Activated CD4-positive, alpha-beta memory T cell treated with anti-CD3 and anti-CD28 coated beads for 36 hours (primary cell): ENCODE results near the gene GGACT. TPM values are rescaled to one million over a fixed set of nuclear protein-coding genes. Genes with fewer than 3 reads are reported as not detected.

Experiments used
- CTCF ChIA-PET: fragments of 350-600 bp; sonication (Branson Sonifier 250); formaldehyde crosslinking; loops from one replicate; lab custom pipeline; 2021; ENCODE audit warnings: antibody characterized with exemption, inconsistent platforms; lab: Charles Lee
- POLR2A ChIA-PET: fragments of 350-600 bp; sonication (Branson Sonifier 250); formaldehyde crosslinking; loops from one replicate; lab custom pipeline; 2021; ENCODE audit warnings: antibody characterized with exemption; lab: Charles Lee
- DNase-seq: peaks from one replicate; pipeline ENCODE4 v3.0.0-alpha.2; 2020
- H3K27ac Mint-ChIP-seq: one replicate; pipeline ENCODE4 v1.8.0; 2021; ENCODE audit warnings: mixed read lengths
- H3K27me3 Mint-ChIP-seq: one replicate; pipeline ENCODE4 v1.8.0; 2021; ENCODE audit warnings: mixed read lengths
- H3K36me3 Mint-ChIP-seq: one replicate; pipeline ENCODE4 v1.8.0; 2021; ENCODE audit warnings: mixed read lengths
- H3K4me1 Mint-ChIP-seq: one replicate; pipeline ENCODE4 v1.8.0; 2021; ENCODE audit warnings: low read depth, mixed read lengths
- H3K4me3 Mint-ChIP-seq: one replicate; pipeline ENCODE4 v1.8.0; 2021; ENCODE audit warnings: mild to moderate bottlenecking, mixed read lengths
- H3K9me3 Mint-ChIP-seq: one replicate; pipeline ENCODE4 v1.8.0; 2021; ENCODE audit warnings: mixed read lengths
- intact Hi-C: fragments of 100-400 bp; cut with micrococcal nuclease; formaldehyde crosslinking; loops from one replicate; pipeline ENCODE4 v1.15.1; 2023
- total RNA-seq, 2 experiments: library from RNA; stranded (reverse); gene quantifications; one replicate each; pipeline ENCODE4 v1.2.3, GENCODE V29; 2021

GGACT gene
- total RNA-seq, 2 experiments from 2014 or later = 5.8 to 7.0 TPM

DNA sequence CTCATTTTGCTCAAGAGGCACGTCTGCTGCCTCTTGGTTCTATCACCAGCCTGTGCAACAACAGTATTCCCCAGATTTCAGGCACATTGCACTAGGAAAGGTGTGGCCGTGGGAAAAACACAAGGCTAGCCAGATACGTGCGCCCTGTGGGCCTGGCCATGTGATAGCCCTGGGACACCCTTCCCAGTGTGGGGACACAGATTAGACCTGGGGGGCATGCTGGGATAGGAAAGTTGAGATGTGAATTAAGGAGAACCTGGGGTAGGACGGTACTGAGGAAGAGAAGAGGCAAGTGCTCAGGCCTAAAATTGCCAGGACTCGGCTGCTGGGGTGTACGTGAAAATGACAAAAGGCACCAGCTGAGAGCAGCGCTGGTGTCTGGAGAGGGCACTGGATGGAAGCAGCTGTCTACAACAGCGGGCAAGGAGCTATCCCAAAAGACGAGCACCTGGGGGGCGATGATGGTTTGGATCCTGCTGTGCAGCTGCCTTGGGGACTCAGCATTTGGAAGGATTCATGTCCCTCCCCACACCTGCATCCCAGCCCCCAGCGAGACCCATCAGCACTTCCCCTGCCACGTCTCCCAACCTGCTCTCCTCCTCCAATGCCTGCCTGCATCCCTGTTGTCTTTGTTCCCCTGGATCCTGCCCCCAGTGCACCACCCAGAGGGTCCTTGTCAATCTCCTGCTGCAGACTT, 54.3 kb downstream of the GGACT start:
- ChIA-PET CTCF (no interaction called here), POLR2A (interaction anchor here (0.6 kb wide), 1 partner anchor 838 kb away, joined by 3 read pairs; no protein-coding TSS in a partner anchor)
- Mint-ChIP-seq H3K4me3 (no peak overlapping the region), H3K36me3 (no peaks in the 10 kb centered on the region), H3K27me3 (no peaks in the 10 kb centered on the region), H3K4me1 (peaks cover 25% of the 10 kb centered on the region), H3K27ac (no peak overlapping the region), H3K9me3 (no peaks in the 10 kb centered on the region)
- DNase-seq = no peak
- intact Hi-C loops = no loop called here

- no peaks in the 10 kb centered on the region for H3K27me3 Mint-ChIP-seq
- ChIA-PET POLR2A (no interaction called here), CTCF (no interaction called here)
- no peak overlapping the region for H3K4me3 Mint-ChIP-seq
- H3K9me3 Mint-ChIP-seq = no peaks in the 10 kb centered on the region
- H3K27ac Mint-ChIP-seq = no peak overlapping the region
- no peaks in the 10 kb centered on the region for H3K36me3 Mint-ChIP-seq
- intact Hi-C loops = no loop called here
- no peak for DNase-seq
- peaks cover 19% of the 10 kb centered on the region for H3K4me1 Mint-ChIP-seq
Measured at GRCh38 chr13:100533588-100534041, 55.0 kb downstream of the GGACT start.

DNA sequence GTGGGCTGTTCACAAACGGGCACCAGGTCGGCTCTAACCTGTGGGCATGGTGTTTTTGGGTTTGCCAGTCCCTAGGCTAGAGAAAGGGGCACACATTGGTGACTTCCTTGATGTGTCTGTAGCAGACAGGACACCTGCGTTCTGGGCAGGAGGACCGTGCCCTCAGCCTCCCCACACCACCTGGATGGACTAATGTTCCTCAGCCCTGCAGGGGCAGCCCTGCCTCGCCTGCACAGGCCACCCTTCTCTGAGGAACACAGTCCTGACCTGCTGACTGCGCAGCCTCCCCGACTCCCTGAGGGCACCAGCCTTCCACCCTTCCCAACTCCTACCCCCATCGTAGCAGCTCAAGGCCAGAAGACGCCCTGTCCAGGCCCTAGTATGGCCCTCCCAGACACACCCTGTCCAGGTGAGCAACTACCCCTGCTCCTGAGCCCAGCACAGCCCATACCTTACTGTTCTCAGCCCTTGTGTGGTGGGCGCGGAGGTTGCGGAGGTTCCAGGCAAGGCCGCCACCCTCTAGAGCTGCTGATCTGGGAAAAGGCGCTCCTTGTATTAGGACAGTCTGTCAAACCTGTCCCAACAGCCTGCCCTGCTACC, 55.7 kb downstream of the GGACT start:
- peaks cover 12% of the 10 kb centered on the region for H3K4me1 Mint-ChIP-seq
- DNase-seq = no peak
- peaks cover 2% of the 10 kb centered on the region for H3K36me3 Mint-ChIP-seq
- no peaks in the 10 kb centered on the region for H3K27me3 Mint-ChIP-seq
- ChIA-PET CTCF (no interaction called here), POLR2A (no interaction called here)
- H3K4me3 Mint-ChIP-seq = no peak overlapping the region
- intact Hi-C loops = no loop called here
- no peaks in the 10 kb centered on the region for H3K9me3 Mint-ChIP-seq
- H3K27ac Mint-ChIP-seq = no peak overlapping the region

DNA sequence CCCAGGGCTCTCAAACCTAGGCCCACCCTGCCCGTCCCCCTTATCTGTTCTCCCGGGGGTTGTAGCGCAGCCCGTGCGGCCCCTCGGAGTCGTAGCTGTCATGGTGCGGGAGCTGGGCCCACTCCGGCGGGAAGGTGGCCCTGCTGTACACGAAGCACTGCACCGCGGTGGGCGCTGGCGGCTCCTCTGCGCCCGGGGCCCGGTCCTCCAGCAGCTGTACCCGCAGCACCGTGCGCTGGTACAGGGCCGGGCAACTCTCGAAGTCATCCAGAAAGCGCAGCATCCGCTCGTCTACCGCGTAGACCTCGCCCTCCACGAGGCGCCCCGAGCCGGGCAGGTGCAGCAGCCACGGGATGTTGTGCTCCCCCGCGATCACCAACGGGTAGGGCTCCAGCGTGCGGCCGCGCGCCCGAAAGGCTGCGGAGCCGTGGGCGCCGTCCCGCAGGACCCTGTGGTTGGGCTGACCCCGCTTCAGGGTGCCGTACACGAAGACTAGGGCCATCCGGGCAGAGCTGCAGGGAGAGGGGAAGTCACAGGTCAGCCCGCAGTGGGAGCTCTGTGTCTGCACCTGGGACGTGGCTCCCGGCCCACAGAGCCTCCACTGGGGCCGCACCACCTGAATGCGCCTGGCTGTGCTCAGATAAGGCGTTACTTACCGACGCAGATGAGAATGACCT, 56.4 kb downstream of the GGACT start:
- ChIA-PET POLR2A (no interaction called here), CTCF (interaction anchor here (2.1 kb wide), 1 partner anchor 17 kb away, joined by 10 read pairs; no protein-coding TSS in a partner anchor)
- Mint-ChIP-seq H3K27ac (no peak overlapping the region), H3K4me1 (peaks cover 5% of the 10 kb centered on the region), H3K27me3 (no peaks in the 10 kb centered on the region), H3K36me3 (peaks cover 2% of the 10 kb centered on the region), H3K4me3 (no peak overlapping the region), H3K9me3 (no peaks in the 10 kb centered on the region)
- intact Hi-C loops = no loop called here
- no peak for DNase-seq

GRCh38 chr13:100530671-100531213, 57.8 kb downstream of the GGACT start:
- peaks cover 2% of the 10 kb centered on the region for H3K36me3 Mint-ChIP-seq

DNA sequence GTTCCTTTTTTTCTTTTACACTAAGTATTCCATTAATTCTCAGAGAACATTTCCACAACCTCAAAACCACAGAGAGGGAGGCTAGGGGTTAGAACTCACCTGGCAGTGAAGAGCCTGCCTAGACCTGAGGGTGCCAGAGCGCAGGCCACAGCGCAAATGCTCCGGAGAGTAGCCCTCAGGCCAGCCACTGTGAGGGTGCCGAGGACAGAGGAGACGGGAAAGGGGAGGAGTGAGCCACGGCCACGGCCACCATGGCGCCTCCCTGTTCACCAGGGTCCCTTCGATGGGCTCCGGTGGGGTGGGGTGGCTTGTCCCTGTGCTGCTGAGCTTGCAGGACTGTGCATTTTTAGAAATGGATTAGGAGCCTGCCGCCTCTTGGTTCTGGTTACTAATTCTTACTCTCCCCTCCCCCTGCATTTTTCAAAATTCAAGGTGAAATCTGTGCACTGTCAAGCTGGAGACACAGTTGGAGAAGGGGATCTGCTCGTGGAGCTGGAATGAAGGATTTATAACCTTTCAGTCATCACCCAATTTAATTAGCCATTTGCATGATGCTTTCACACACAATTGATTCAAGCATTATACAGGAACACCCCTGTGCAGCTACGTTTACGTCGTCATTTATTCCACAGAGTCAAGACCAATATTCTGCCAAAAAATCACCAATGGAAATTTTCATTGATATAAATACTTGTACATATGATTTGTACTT, 58.8 kb downstream of the GGACT start:
- no peaks in the 10 kb centered on the region for H3K9me3 Mint-ChIP-seq
- ChIA-PET CTCF (no interaction called here), POLR2A (no interaction called here)
- no peak for DNase-seq
- intact Hi-C loops = no loop called here
- H3K27ac Mint-ChIP-seq = no peak overlapping the region
- H3K4me3 Mint-ChIP-seq = no peak overlapping the region
- no peaks in the 10 kb centered on the region for H3K4me1 Mint-ChIP-seq
- H3K36me3 Mint-ChIP-seq = peaks cover 2% of the 10 kb centered on the region
- H3K27me3 Mint-ChIP-seq = no peaks in the 10 kb centered on the region

More at GRCh38 chr13:100530671-100531213, 57.8 kb downstream of the GGACT start:
- ChIA-PET POLR2A (no interaction called here), CTCF (interaction anchor here (0.5 to 2.1 kb wide), 2 partner anchors 16 to 993 kb away, joined by 4 to 10 read pairs; no protein-coding TSS in a partner anchor)
- H3K27ac Mint-ChIP-seq = no peak overlapping the region
- no peaks in the 10 kb centered on the region for H3K9me3 Mint-ChIP-seq
- H3K27me3 Mint-ChIP-seq = no peaks in the 10 kb centered on the region
- H3K4me1 Mint-ChIP-seq = no peaks in the 10 kb centered on the region
- no peak for DNase-seq
- no peak overlapping the region for H3K4me3 Mint-ChIP-seq
- intact Hi-C loops = no loop called here

GRCh38 chr13:100528820-100529219, 59.8 kb downstream of the GGACT start:
- Mint-ChIP-seq H3K27ac (no peak overlapping the region), H3K9me3 (no peaks in the 10 kb centered on the region), H3K4me1 (no peaks in the 10 kb centered on the region), H3K4me3 (no peak overlapping the region), H3K27me3 (no peaks in the 10 kb centered on the region), H3K36me3 (peaks cover 2% of the 10 kb centered on the region)
- CTCF ChIA-PET = no interaction called here
- POLR2A ChIA-PET = no interaction called here
- intact Hi-C loops = no loop called here
- no peak for DNase-seq

DNA sequence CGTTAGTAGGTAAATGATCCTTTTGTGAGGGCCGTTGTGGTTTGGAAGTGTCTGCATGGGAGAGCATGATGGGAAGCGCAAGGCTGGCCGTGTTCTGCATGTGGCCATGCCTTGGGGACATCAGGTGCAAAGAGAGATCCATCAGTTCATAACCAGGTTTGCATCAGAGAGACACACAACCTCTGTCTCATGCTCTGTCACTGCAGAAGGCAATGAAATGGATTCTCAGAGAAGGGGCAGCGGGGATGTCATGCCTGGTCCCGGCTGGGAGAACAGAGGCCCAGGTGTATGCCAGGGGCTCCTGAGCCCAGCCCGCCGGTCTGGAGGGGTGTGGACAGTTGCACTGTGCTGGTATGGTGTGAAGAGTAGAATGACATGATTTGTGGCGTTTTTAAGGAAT, 60.2 kb downstream of the GGACT start:
- CTCF ChIA-PET = no interaction called here
- no peak for DNase-seq
- POLR2A ChIA-PET = no interaction called here
- no peak overlapping the region for H3K4me3 Mint-ChIP-seq
- H3K27me3 Mint-ChIP-seq = no peaks in the 10 kb centered on the region
- H3K4me1 Mint-ChIP-seq = no peaks in the 10 kb centered on the region
- intact Hi-C loops = no loop called here
- H3K36me3 Mint-ChIP-seq = peaks cover 2% of the 10 kb centered on the region
- no peaks in the 10 kb centered on the region for H3K9me3 Mint-ChIP-seq
- no peak overlapping the region for H3K27ac Mint-ChIP-seq

- H3K9me3 Mint-ChIP-seq = no peaks in the 10 kb centered on the region
- POLR2A ChIA-PET = no interaction called here
- no peak overlapping the region for H3K4me3 Mint-ChIP-seq
- DNase-seq = no peak
- CTCF ChIA-PET = no interaction called here
- intact Hi-C loops = no loop called here
- no peaks in the 10 kb centered on the region for H3K27me3 Mint-ChIP-seq
- H3K4me1 Mint-ChIP-seq = no peaks in the 10 kb centered on the region
- H3K36me3 Mint-ChIP-seq = peaks cover 2% of the 10 kb centered on the region
- H3K27ac Mint-ChIP-seq = no peak overlapping the region
Measured at GRCh38 chr13:100527644-100528043, 60.9 kb downstream of the GGACT start.

- peaks cover 2% of the 10 kb centered on the region for H3K36me3 Mint-ChIP-seq
- H3K27ac Mint-ChIP-seq = no peak overlapping the region
- ChIA-PET POLR2A (no interaction called here), CTCF (no interaction called here)
- H3K27me3 Mint-ChIP-seq = no peaks in the 10 kb centered on the region
- intact Hi-C loops = no loop called here
- H3K4me1 Mint-ChIP-seq = peaks cover 2% of the 10 kb centered on the region
- no peak for DNase-seq
- H3K9me3 Mint-ChIP-seq = no peaks in the 10 kb centered on the region
- H3K4me3 Mint-ChIP-seq = no peak overlapping the region
Measured at GRCh38 chr13:100526318-100527000, 62.1 kb downstream of the GGACT start.

GRCh38 chr13:100525453-100526317, 62.9 kb downstream of the GGACT start:
- CTCF ChIA-PET = interaction anchor here (0.7 to 1.2 kb wide), 2 partner anchors 11 to 47 kb away, joined by 3 read pairs; no protein-coding TSS in a partner anchor
- POLR2A ChIA-PET = no interaction called here
- no peak overlapping the region for H3K27ac Mint-ChIP-seq
- no peaks in the 10 kb centered on the region for H3K9me3 Mint-ChIP-seq
- intact Hi-C loops = no loop called here
- no peak for DNase-seq
- H3K4me3 Mint-ChIP-seq = no peak overlapping the region
- peaks cover 2% of the 10 kb centered on the region for H3K36me3 Mint-ChIP-seq
- H3K4me1 Mint-ChIP-seq = peaks cover 3% of the 10 kb centered on the region
- H3K27me3 Mint-ChIP-seq = no peaks in the 10 kb centered on the region
